GM23338 (cell line): ENCODE results near the gene SHISA8. TPM values are rescaled to one million over a fixed set of nuclear protein-coding genes. Genes with fewer than 3 reads are reported as not detected.

Source experiments
- ATAC-seq: fragments of 200-7000 bp; cut with Tn5 transposase; 3 replicates; pipeline ENCODE4 v1.9.1; 2020
- DNase-seq: peaks from one replicate; pipeline ENCODE4 v3.0.0-alpha.2; 2015; ENCODE audit warnings: low spot score
- H2AFZ ChIP-seq: fragments of 200-600 bp; sonication (generic); 2 replicates; pipeline ENCODE4 v1.8.0; 2016; ENCODE audit warnings: antibody characterized with exemption, mild to moderate bottlenecking, moderate library complexity
- H3F3A ChIP-seq: fragments of 200-600 bp; sonication (generic); replicated peaks from 2 replicates; pipeline ENCODE4 v1.8.0; 2017; ENCODE audit warnings: antibody characterized with exemption, mixed run types, low read depth
- H3K27ac ChIP-seq: fragments of 200-600 bp; sonication (generic); 2 replicates; pipeline ENCODE4 v1.6.1; 2016; ENCODE audit warnings: low read depth
- H3K27me3 ChIP-seq: fragments of 200-600 bp; sonication (generic); 2 replicates; pipeline ENCODE4 v1.8.0; 2016; ENCODE audit warnings: mild to moderate bottlenecking, mixed run types, moderate library complexity; ENCODE audit not compliant: insufficient read depth
- H3K36me3 ChIP-seq: fragments of 200-600 bp; sonication (generic); 2 replicates; pipeline ENCODE4 v1.8.0; 2016; ENCODE audit warnings: mild to moderate bottlenecking; ENCODE audit not compliant: insufficient read depth
- H3K4me1 ChIP-seq: fragments of 200-600 bp; sonication (generic); 2 replicates; pipeline ENCODE4 v1.8.0; 2016; ENCODE audit warnings: mild to moderate bottlenecking, moderate library complexity; ENCODE audit not compliant: insufficient read depth
- H3K4me2 ChIP-seq: fragments of 200-600 bp; sonication (generic); 2 replicates; pipeline ENCODE4 v1.7.1; 2017; ENCODE audit warnings: mixed run types
- H3K4me3 ChIP-seq: fragments of 200-600 bp; sonication (generic); 2 replicates; pipeline ENCODE4 v1.6.1; 2016; ENCODE audit warnings: mixed run types
- H3K79me2 ChIP-seq: fragments of 200-600 bp; sonication (generic); replicated peaks from 2 replicates; pipeline ENCODE4 v1.8.0; 2017; ENCODE audit warnings: mild to moderate bottlenecking; ENCODE audit not compliant: insufficient read depth
- H3K9me2 ChIP-seq: fragments of 200-600 bp; sonication (generic); 2 replicates; pipeline ENCODE4 v1.8.0; 2017; ENCODE audit not compliant: insufficient read depth
- H4K20me1 ChIP-seq: fragments of 200-600 bp; sonication (generic); replicated peaks from 2 replicates; pipeline ENCODE4 v1.8.0; 2017; ENCODE audit warnings: mild to moderate bottlenecking; ENCODE audit not compliant: insufficient read depth
- H3K27ac Mint-ChIP-seq: 2 replicates; pipeline ENCODE4 v1.8.0; 2020; ENCODE audit warnings: inconsistent platforms, mild to moderate bottlenecking, moderate library complexity, mixed read lengths
- H3K27me3 Mint-ChIP-seq: 3 replicates; pipeline ENCODE4 v1.8.0; 2022; ENCODE audit warnings: low read depth, mild to moderate bottlenecking, moderate library complexity, mixed read lengths, inconsistent platforms; ENCODE audit not compliant: insufficient read depth, poor library complexity
- H3K36me3 Mint-ChIP-seq: 3 replicates; pipeline ENCODE4 v1.8.0; 2021; ENCODE audit warnings: low read depth, mild to moderate bottlenecking, inconsistent platforms, moderate library complexity, mixed read lengths
- H3K4me1 Mint-ChIP-seq: 3 replicates; pipeline ENCODE4 v1.8.0; 2020; ENCODE audit warnings: mild to moderate bottlenecking, inconsistent platforms, mixed read lengths
- H3K4me3 Mint-ChIP-seq: 3 replicates; pipeline ENCODE4 v1.8.0; 2021; ENCODE audit warnings: moderate library complexity, mild to moderate bottlenecking, inconsistent platforms, mixed read lengths
- H3K9me3 Mint-ChIP-seq: 3 replicates; pipeline ENCODE4 v1.8.0; 2020; ENCODE audit warnings: moderate library complexity, mild to moderate bottlenecking, inconsistent platforms, mixed read lengths
- CREB1 ChIP-seq: fragments of 250-450 bp; sonication (Bioruptor Pico); IDR thresholded peaks from 2 replicates; pipeline ENCODE4 v1.5.0; 2020; ENCODE audit warnings: low read depth, mild to moderate bottlenecking, moderate library complexity
- CTCF ChIP-seq, 2 experiments: fragments of 200-600 bp in 1 of 2; sonication (generic) in 1 of 2; conservative IDR thresholded peaks; 2 replicates each; pipeline versions ENCODE4 v1.5.1 to v1.6.1; 2016 to 2017; ENCODE audit warnings: antibody characterized with exemption in 2 of 2, low read depth in 2 of 2, mild to moderate bottlenecking in 2 of 2, moderate library complexity in 1 of 2
- EZH2phosphoT487 ChIP-seq: fragments of 200-600 bp; sonication (generic); IDR thresholded peaks from one replicate; pipeline ENCODE4 v1.8.1; 2018; ENCODE audit warnings: antibody characterized with exemption; ENCODE audit not compliant: unreplicated experiment
- JUNB ChIP-seq: IDR thresholded peaks from one replicate; pipeline ENCODE4 v1.6.1; 2016; ENCODE audit warnings: antibody characterized with exemption; ENCODE audit not compliant: unreplicated experiment
- NANOG ChIP-seq: IDR thresholded peaks from 2 replicates; pipeline ENCODE4 v1.6.1; 2016; ENCODE audit warnings: antibody characterized with exemption, borderline replicate concordance
- POLR2AphosphoS5 ChIP-seq: IDR thresholded peaks from 2 replicates; pipeline ENCODE4 v1.6.1; 2016; ENCODE audit warnings: antibody characterized with exemption, low read depth
- STAT1 ChIP-seq: IDR thresholded peaks from one replicate; pipeline ENCODE4 v1.6.1; 2016; ENCODE audit warnings: antibody characterized with exemption; ENCODE audit not compliant: unreplicated experiment
- ZNF114 ChIP-seq: fragments of 250-450 bp; sonication (Bioruptor Pico); IDR thresholded peaks from 2 replicates; pipeline ENCODE4 v1.5.0; 2020; ENCODE audit warnings: mild to moderate bottlenecking, moderate library complexity
- ZNF331 ChIP-seq: fragments of 250-450 bp; sonication (Bioruptor Pico); IDR thresholded peaks from 2 replicates; pipeline ENCODE4 v1.5.0; 2020; ENCODE audit warnings: low read depth, mild to moderate bottlenecking, moderate library complexity
- ZNF462 ChIP-seq: fragments of 250-450 bp; sonication (Bioruptor Pico); IDR thresholded peaks from 2 replicates; pipeline ENCODE4 v1.5.0; 2020; ENCODE audit warnings: mild to moderate bottlenecking, moderate library complexity
- polyA plus RNA-seq: library from polyadenylated mRNA; unstranded; fragments of >200 nt; fragmentation: Nextera tagmentation; extraction: Ambion mirVana; gene quantifications from 2 replicates; pipeline ENCODE4 v1.2.1, GENCODE V29; 2016
- total RNA-seq: library from RNA; depleted of rRNA; stranded (reverse); fragments of >200 nt; shearing (Covaris generic); gene quantifications from 2 replicates; pipeline ENCODE4 v1.2.3, GENCODE V29; 2014
- TF ChIP-seq, protein P1 (sequence below): IDR thresholded peaks from 2 replicates; pipeline ENCODE4 v1.6.1; 2016; ENCODE audit warnings: antibody characterized with exemption

SHISA8 gene
- total and polyA plus RNA-seq, 2 experiments from 2014 or later, result 5.1 TPM; not detected in 1

DNA sequence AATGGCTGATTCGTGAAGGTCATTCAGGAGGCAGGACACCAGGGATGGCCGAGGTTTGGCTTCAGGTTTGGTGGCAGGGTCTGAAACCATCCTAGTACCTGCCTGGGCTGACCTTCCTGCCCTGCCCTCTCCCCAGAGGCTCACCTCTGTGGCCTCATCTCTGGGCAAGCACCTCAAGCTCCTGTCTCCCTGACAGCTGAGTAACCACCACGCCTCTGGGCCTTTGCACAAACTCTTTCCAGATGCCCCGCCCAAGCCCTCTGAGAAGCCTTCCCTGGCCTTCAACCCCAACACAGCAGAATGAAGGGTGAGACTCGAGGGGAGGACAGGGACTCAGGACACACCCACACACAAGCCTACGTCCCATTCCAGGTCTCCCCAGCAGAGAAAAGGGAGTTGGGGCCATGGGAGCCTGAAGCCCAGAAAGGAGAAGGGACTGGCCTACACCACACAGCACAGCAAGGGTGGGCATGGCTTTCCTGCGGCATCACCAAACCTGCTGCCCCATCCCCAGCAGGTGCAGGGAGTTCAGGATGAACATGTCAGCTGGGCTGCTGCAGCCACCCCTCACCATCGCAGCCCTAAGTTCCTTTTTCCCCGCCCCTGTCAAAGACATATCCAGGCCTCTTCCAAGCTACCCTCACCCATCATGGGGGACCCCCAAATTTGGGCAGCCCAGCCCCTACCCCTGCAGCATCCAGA is 2.4 kb downstream of the SHISA8 start:
- H3K27ac Mint-ChIP-seq, result no peak overlapping the region
- no peak overlapping the region; the same call in 2 of the 3 replicates for H3K4me3 Mint-ChIP-seq
- Histone ChIP-seq H3K79me2 (no peaks in the 10 kb centered on the region), H3F3A (peaks cover 17% of the 10 kb centered on the region), H3K9me2 (no peaks in the 10 kb centered on the region), H3K4me3 (no peak overlapping the region), H3K27ac (no peak overlapping the region), H3K4me2 (no peak overlapping the region), H3K36me3 (no peaks in the 10 kb centered on the region), H4K20me1 (peaks cover 8% of the 10 kb centered on the region), H2AFZ (no peak overlapping the region), H3K27me3 (peaks cover 93% of the 10 kb centered on the region), H3K4me1 (peaks cover 19% of the 10 kb centered on the region; the same call in 1 of the 2 replicates)
- peaks cover 22% of the 10 kb centered on the region for H3K4me1 Mint-ChIP-seq
- H3K9me3 Mint-ChIP-seq, result peaks cover 6% of the 10 kb centered on the region
- peaks cover 80% of the 10 kb centered on the region for H3K27me3 Mint-ChIP-seq
- TF ChIP-seq NANOG, result no peak
- no peak for TF ChIP-seq ZNF331
- no peak for TF ChIP-seq EZH2phosphoT487
- DNase-seq (no peak), ATAC-seq (no peak)
- no peaks in the 10 kb centered on the region; the same call in 2 of the 3 replicates for H3K36me3 Mint-ChIP-seq

- peaks cover 6% of the 10 kb centered on the region for H3K9me3 Mint-ChIP-seq
- no peaks in the 10 kb centered on the region for H3K79me2 ChIP-seq
- H3K4me2 ChIP-seq, result peak overlapping the region; percentile 73
- H3K27ac ChIP-seq, result no peak overlapping the region
- peaks cover 71% of the 10 kb centered on the region for H3K27me3 Mint-ChIP-seq
- peaks cover 17% of the 10 kb centered on the region; the same call in 1 of the 2 replicates for H3K4me1 ChIP-seq
- H3K27me3 ChIP-seq, result peaks cover 79% of the 10 kb centered on the region
- H3K4me1 Mint-ChIP-seq, result peaks cover 18% of the 10 kb centered on the region
- H4K20me1 ChIP-seq, result peaks cover 8% of the 10 kb centered on the region
- H3K4me3 ChIP-seq, result peak overlapping the region; percentile 48; the same call in 1 of the 2 replicates
- peaks cover 2% of the 10 kb centered on the region; the same call in 2 of the 3 replicates for H3K36me3 Mint-ChIP-seq
- H3K9me2 ChIP-seq, result no peaks in the 10 kb centered on the region
- DNase-seq, result peak; percentile 28
- peaks cover 20% of the 10 kb centered on the region for H3F3A ChIP-seq
- H2AFZ ChIP-seq, result no peak overlapping the region
- ATAC-seq, result no peak
- H3K4me3 Mint-ChIP-seq, result peak overlapping the region; percentile 54; the same call in 2 of the 3 replicates
- no peak overlapping the region for H3K27ac Mint-ChIP-seq
- no peaks in the 10 kb centered on the region for H3K36me3 ChIP-seq
- TF ChIP-seq POLR2AphosphoS5 (no peak), JUNB (no peak), ZNF462 (no peak), EZH2phosphoT487 (no peak), NANOG (no peak), STAT1 (no peak), CREB1 (CRISPR knock-in tag) (no peak), CTCF (conservative IDR thresholded peaks at IDR 0.05; ENCODE audit: low read depth in 2 of 2) (no peak), ZNF114 (CRISPR knock-in tag) (no peak)
- TF ChIP-seq, protein P1, sequence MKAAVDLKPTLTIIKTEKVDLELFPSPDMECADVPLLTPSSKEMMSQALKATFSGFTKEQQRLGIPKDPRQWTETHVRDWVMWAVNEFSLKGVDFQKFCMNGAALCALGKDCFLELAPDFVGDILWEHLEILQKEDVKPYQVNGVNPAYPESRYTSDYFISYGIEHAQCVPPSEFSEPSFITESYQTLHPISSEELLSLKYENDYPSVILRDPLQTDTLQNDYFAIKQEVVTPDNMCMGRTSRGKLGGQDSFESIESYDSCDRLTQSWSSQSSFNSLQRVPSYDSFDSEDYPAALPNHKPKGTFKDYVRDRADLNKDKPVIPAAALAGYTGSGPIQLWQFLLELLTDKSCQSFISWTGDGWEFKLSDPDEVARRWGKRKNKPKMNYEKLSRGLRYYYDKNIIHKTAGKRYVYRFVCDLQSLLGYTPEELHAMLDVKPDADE, result no peak
Observed at GRCh38 chr22:41911001-41911611, 3.8 kb downstream of the SHISA8 start.
